Measurements from ENCODE around the gene TARBP2.
"Not testable (repeated sequence)": the region's sequence is repeated elsewhere in the genome, so short reads cannot be mapped to it uniquely, and the experiment has no call there.

The TARBP2 gene

DNA sequence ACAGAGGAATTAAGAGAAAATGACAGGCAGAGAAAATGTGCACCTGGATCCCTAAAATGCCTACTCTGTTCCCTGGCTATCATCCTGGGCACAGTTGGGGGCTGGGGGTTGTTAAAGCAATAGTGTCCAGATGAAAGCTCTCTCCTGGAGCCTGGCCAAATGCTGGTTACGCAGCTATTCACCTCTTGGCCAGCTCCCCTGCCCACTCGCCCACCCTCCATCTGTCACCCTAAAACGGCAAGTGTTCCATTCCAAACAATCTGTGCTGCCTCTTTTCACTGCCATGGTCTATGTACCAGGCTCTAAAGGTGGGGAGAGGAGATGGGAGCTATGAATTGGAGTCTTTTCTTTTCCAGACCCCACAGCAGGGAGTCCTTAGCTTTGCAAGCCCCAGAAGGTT, 30.9 kb downstream of the TARBP2 start:
- no peak overlapping the region for H3K4me3 ChIP-seq (ENCODE audit: low read length)
- DNase-seq (ENCODE audit: low read depth) = no peak
- TF ChIP-seq, protein P1, sequence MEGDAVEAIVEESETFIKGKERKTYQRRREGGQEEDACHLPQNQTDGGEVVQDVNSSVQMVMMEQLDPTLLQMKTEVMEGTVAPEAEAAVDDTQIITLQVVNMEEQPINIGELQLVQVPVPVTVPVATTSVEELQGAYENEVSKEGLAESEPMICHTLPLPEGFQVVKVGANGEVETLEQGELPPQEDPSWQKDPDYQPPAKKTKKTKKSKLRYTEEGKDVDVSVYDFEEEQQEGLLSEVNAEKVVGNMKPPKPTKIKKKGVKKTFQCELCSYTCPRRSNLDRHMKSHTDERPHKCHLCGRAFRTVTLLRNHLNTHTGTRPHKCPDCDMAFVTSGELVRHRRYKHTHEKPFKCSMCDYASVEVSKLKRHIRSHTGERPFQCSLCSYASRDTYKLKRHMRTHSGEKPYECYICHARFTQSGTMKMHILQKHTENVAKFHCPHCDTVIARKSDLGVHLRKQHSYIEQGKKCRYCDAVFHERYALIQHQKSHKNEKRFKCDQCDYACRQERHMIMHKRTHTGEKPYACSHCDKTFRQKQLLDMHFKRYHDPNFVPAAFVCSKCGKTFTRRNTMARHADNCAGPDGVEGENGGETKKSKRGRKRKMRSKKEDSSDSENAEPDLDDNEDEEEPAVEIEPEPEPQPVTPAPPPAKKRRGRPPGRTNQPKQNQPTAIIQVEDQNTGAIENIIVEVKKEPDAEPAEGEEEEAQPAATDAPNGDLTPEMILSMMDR (conservative IDR thresholded peaks at IDR 0.05; ENCODE audit: low read depth, low read length) = no peak

DNA sequence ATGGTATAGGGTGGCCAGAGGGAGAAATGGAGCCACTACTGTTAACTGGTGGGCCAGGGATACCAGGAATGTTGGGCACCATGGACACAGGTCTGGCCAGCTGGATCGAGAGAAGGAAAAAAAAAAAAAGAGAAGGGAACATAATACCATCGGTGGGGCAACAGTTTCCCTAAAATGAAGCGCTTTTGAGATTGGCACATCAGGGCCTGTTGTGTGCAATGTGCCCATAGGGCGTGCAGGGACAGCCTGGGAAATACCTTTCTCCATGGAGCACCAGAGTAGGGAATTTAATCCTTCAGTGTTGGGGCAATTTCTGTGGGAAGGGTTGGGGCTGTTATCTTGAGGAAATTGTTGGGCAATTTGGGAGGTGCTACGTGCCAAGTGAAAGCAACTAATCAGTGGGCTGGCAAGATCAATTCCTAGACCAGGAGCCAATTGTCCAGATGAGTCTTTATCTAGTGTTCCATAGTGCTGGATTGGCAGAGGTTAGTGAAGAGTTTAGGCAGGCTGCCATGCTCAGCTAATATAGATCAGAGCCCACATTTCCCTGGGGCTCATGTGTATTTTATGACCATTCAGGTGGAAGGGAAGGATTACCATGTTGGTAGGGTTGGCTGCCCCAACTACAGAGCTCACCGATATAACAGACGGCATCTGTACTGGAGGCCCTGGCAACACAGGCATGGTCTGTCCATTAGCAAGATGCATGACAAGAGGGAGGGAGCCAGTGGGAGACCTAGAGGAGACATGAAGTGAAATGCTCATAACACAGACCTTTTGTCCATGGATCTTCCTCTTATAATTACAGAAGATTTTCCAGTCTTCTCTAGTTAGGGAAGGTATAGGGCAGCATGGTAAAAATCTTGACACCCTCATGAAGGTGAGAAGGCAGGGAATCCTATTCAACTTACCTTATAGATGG, 31.7 kb downstream of the TARBP2 start:
- TF ChIP-seq, protein P1 (conservative IDR thresholded peaks at IDR 0.05; ENCODE audit: low read depth, low read length) = no peak
- no peak for DNase-seq (ENCODE audit: low read depth)
- no peak overlapping the region for H3K4me3 ChIP-seq (ENCODE audit: low read length)

DNA sequence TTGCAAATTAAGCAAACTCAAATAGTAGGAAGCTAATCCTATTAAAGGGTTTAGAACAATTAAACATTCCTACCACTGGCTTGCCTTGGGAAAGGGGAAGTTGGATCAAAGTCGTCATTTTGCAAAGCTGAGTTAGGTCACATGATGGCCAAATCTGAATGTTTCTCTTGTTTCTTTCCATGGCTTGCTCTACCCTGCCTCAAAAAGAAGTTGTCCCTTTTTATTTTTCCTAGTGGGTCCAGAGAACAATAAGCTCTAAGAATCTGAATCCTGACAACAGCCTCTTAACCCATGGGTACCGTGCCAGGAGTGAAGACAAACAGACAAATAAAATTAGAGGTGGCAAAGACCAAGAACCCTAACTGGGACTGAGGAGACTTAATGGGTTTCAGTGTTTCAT, 32.4 kb downstream of the TARBP2 start:
- peak; percentile 78 for DNase-seq (ENCODE audit: low read depth)
- no peak overlapping the region for H3K4me3 ChIP-seq (ENCODE audit: low read length)
- TF ChIP-seq, protein P1 (conservative IDR thresholded peaks at IDR 0.05; ENCODE audit: low read depth, low read length) = no peak

DNA sequence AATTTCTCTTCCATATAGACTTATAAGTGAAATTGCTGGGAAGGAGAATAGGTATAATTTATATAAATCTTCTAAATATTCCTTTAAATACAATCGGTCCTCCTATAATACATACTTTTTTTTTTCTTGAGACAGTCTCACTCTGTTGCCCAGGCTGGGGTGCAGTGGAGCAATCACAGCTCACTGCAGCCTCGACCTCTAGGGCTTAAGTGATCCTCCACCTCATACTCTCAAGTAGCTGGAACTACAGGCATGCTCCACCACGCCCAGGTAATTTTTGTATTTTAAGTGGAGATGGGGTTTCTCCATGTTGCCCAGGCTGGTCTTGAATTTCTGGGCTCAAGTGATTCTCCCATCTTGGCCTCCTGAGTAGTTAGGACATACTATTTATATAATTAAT, 35.9 kb downstream of the TARBP2 start:
- no peak for DNase-seq (ENCODE audit: low read depth)
- TF ChIP-seq, protein P1 (conservative IDR thresholded peaks at IDR 0.05; ENCODE audit: low read depth, low read length) = no peak
- no peak overlapping the region for H3K4me3 ChIP-seq (ENCODE audit: low read length)

DNA sequence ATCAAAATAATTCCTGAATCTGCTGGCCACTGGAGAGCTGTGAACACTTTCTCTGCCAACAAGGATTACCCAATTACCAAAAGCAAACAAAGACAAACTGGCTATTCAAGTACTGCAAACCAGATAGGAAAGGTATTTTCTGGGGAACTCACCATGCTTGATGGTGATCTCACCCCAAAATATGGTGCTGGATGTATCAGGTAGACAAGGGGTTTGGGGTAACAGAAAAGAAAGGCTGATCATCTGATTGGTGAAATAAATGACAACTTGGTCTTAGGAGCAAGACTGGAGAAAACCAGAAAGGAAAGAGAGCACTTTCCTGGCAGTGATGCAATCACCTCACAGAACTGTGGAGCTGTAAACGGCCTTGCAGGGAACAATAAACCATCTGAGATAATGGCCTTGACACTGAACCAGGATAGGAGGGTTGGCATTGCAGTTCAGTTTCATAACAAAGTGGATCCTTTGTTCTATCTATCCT, 37.2 kb downstream of the TARBP2 start:
- DNase-seq (ENCODE audit: low read depth) = no peak
- no peak overlapping the region for H3K4me3 ChIP-seq (ENCODE audit: low read length)
- TF ChIP-seq, protein P1 (conservative IDR thresholded peaks at IDR 0.05; ENCODE audit: low read depth, low read length) = no peak

DNA sequence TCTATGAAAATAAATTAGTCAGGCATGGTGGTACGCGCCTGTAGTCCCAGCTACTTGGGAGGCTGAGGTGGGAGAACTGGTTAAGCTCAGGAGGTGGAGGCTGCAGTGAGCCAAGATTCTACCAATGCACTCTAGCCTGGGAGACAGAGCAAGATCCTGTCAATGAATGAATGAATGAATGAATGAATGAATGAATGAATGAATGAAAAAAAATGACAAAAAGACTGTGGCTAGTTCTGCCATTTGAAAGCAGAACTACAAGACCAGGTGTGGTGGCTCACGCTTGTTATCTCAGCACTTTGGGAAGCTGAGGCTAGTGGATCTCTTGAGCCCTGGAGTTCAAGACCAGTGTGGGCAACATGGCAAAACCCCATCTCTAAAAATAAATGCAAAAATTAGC, 38.4 kb downstream of the TARBP2 start:
- H3K4me3 ChIP-seq (ENCODE audit: low read length) = no peak overlapping the region
- no peak for DNase-seq (ENCODE audit: low read depth)
- TF ChIP-seq, protein P1 (conservative IDR thresholded peaks at IDR 0.05; ENCODE audit: low read depth, low read length) = no peak

DNA sequence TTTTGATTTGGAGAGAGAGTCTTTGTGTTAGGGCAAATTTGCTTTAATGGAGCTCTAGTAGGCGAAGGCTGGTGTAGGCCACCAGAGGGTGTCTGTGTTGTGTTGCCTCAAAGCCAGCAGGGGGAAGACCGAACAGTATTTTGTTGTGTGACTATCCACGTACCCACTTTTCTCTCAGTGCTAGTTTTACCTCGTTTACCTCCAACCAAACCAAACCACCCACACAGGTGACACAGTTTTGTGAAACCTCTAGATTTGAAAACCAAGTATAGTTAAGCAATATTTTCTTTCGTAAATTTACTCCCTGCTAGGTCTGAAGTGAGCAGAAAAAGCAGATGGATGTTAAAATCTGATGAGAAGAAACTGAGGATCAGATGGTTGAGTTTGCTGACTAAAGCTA, 42.5 kb downstream of the TARBP2 start:
- no peak for DNase-seq (ENCODE audit: low read depth)
- no peak overlapping the region for H3K4me3 ChIP-seq (ENCODE audit: low read length)
- TF ChIP-seq, protein P1 (conservative IDR thresholded peaks at IDR 0.05; ENCODE audit: low read depth, low read length) = peak; percentile 95

DNA sequence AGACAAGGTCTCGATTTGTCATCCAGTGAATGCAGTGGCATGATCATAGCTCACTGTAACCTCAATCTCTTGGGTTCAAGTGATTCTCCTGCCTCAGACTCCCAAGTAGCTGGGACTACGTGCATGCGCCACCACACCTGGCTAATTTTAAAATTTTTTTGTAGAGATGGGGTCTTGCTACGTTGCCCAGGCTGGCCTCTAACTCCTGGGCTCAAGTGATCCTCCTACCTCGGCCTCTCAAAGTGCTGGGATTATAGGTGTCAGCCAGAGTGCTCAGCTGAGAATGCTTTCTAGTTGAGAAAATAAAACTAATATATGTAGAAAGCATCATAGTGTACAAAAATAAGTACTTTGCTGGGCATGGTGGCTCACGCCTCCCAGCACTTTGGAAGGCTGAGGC, 47.3 kb downstream of the TARBP2 start:
- DNase-seq (ENCODE audit: low read depth); H3K4me3 ChIP-seq (ENCODE audit: low read length): not testable (repeated sequence)

DNA sequence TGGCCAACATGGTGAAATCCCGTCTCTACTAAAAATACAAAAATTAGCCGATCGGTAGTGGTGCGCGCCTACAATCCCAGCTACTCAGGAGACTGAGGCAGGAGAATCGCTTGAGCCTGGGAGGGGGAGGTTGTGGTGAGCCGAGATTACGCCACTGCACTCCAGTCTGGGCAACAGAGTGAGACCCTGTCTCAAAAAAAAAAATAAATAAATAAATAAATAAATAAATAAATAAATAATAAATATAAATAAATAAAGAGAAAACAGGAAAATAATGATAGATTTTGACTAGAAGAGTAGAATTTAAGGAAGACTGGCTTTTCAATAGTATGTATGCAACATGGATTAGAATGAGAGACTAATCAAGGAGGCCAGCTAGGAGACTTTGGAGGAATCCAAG, 49.0 kb downstream of the TARBP2 start:
- DNase-seq (ENCODE audit: low read depth); H3K4me3 ChIP-seq (ENCODE audit: low read length): not testable (repeated sequence)

Measured in retinal pigment epithelial cell (primary cell).